ENCODE results near the gene CYBB.

Gene CYBB

GRCh38 chrX:37752936-37753335, 26.9 kb upstream of the CYBB start:
- CTCF ChIA-PET: no interaction called here
- H3K27ac ChIP-seq: no peak overlapping the region
- no peak for TF ChIP-seq CTCF (conservative IDR thresholded peaks at IDR 0.05; ENCODE audit: low read depth)
- POLR2A ChIA-PET (ENCODE audit: low non-redundant PET): no interaction called here
- no peak for DNase-seq (ENCODE audit: low spot score)

GRCh38 chrX:37753384-37753783, 26.5 kb upstream of the CYBB start:
- DNase-seq (ENCODE audit: low spot score): no peak
- TF ChIP-seq CTCF (conservative IDR thresholded peaks at IDR 0.05; ENCODE audit: low read depth): no peak
- POLR2A ChIA-PET (ENCODE audit: low non-redundant PET): no interaction called here
- no peak overlapping the region for H3K27ac ChIP-seq
- CTCF ChIA-PET: no interaction called here

GRCh38 chrX:37754516-37754915, 25.3 kb upstream of the CYBB start:
- CTCF ChIA-PET: no interaction called here
- POLR2A ChIA-PET (ENCODE audit: low non-redundant PET): no interaction called here
- no peak for TF ChIP-seq CTCF (conservative IDR thresholded peaks at IDR 0.05; ENCODE audit: low read depth)
- H3K27ac ChIP-seq: no peak overlapping the region
- DNase-seq (ENCODE audit: low spot score): no peak

GRCh38 chrX:37755025-37755424, 24.8 kb upstream of the CYBB start:
- POLR2A ChIA-PET (ENCODE audit: low non-redundant PET): no interaction called here
- CTCF ChIA-PET: no interaction called here

GRCh38 chrX:37757082-37757481, 22.8 kb upstream of the CYBB start:
- ChIA-PET CTCF (no interaction called here), POLR2A (ENCODE audit: low non-redundant PET) (no interaction called here)
- no peak overlapping the region for H3K27ac ChIP-seq
- no peak for TF ChIP-seq CTCF (conservative IDR thresholded peaks at IDR 0.05; ENCODE audit: low read depth)
- DNase-seq (ENCODE audit: low spot score): no peak

More at GRCh38 chrX:37755025-37755424, 24.8 kb upstream of the CYBB start:
- DNase-seq (ENCODE audit: low spot score): no peak
- no peak for TF ChIP-seq CTCF (conservative IDR thresholded peaks at IDR 0.05; ENCODE audit: low read depth)
- H3K27ac ChIP-seq: no peak overlapping the region

- CTCF ChIA-PET: interaction anchor here (0.6 kb wide), 1 partner anchor 774 kb away, joined by 4 read pairs; no protein-coding TSS in a partner anchor
Observed at GRCh38 chrX:37759351-37759750, 20.5 kb upstream of the CYBB start.

More at GRCh38 chrX:37759351-37759750, 20.5 kb upstream of the CYBB start:
- POLR2A ChIA-PET (ENCODE audit: low non-redundant PET): no interaction called here
- no peak for DNase-seq (ENCODE audit: low spot score)
- H3K27ac ChIP-seq: no peak overlapping the region
- no peak for TF ChIP-seq CTCF (conservative IDR thresholded peaks at IDR 0.05; ENCODE audit: low read depth)

Data from RWPE1 (cell line).